Activated naive CD8-positive, alpha-beta T cell treated with anti-CD3 and anti-CD28 coated beads for 36 hours (primary cell): ENCODE data around the gene PCGF1. TPM values are rescaled to one million over a fixed set of nuclear protein-coding genes. Genes with fewer than 3 reads are reported as not detected.
"Not testable (repeated sequence)": the region's sequence is repeated elsewhere in the genome, so short reads cannot be mapped to it uniquely, and the experiment has no call there.

Source experiments
- DNase-seq: peaks from one replicate; pipeline ENCODE4 v3.0.0; 2021
- H3K27ac Mint-ChIP-seq: one replicate; pipeline ENCODE4 v1.8.0; 2022; ENCODE audit warnings: mild to moderate bottlenecking, moderate library complexity, mixed read lengths
- H3K27me3 Mint-ChIP-seq: one replicate; pipeline ENCODE4 v1.8.0; 2022; ENCODE audit warnings: mild to moderate bottlenecking, mixed read lengths
- H3K36me3 Mint-ChIP-seq: one replicate; pipeline ENCODE4 v1.8.0; 2021; ENCODE audit warnings: mild to moderate bottlenecking, mixed read lengths
- H3K4me1 Mint-ChIP-seq: one replicate; pipeline ENCODE4 v1.8.0; 2021; ENCODE audit warnings: mixed read lengths
- H3K4me3 Mint-ChIP-seq: one replicate; pipeline ENCODE4 v1.8.0; 2022; ENCODE audit warnings: mild to moderate bottlenecking, moderate library complexity, mixed read lengths
- H3K9me3 Mint-ChIP-seq: one replicate; pipeline ENCODE4 v1.8.0; 2022; ENCODE audit warnings: mixed read lengths
- total RNA-seq, 2 experiments: library from RNA; stranded (reverse); gene quantifications; one replicate each; pipeline ENCODE4 v1.2.3, GENCODE V29; 2021

Gene PCGF1
- total RNA-seq, 2 experiments from 2014 or later: 17.7 to 18.9 TPM

GRCh38 chr2:74499940-74500577 is 7.4 kb downstream of the PCGF1 start:
- Mint-ChIP-seq H3K4me1 (peaks cover 32% of the 10 kb centered on the region), H3K9me3 (no peaks in the 10 kb centered on the region), H3K36me3 (peaks cover 11% of the 10 kb centered on the region), H3K4me3 (peak overlapping the region; percentile 25), H3K27ac (no peak overlapping the region), H3K27me3 (peaks cover 77% of the 10 kb centered on the region)
- no peak for DNase-seq

- H3K4me3 Mint-ChIP-seq: peak within 1 kb of the TSS; percentile 73
- H3K9me3 Mint-ChIP-seq: no peaks in the 10 kb centered on the region
- peak; percentile 51 for DNase-seq
- peaks cover 5% of the 10 kb centered on the region for H3K36me3 Mint-ChIP-seq
- peak within 1 kb of the TSS; percentile 65 for H3K27ac Mint-ChIP-seq
- H3K4me1 Mint-ChIP-seq: peaks cover 32% of the 10 kb centered on the region
- peaks cover 70% of the 10 kb centered on the region for H3K27me3 Mint-ChIP-seq
These were observed 8.1 kb downstream of the PCGF1 start, which contains the start of gene LBX2 for GRCh38 chr2:74499267-74499939. Gene LBX2 (minus strand): TSS chr2:74499603. CDS start chr2:74499537, 66 bp downstream.

- H3K9me3 Mint-ChIP-seq: no peaks in the 10 kb centered on the region
- peak overlapping the region; percentile 65 for H3K27ac Mint-ChIP-seq
- peaks cover 32% of the 10 kb centered on the region for H3K4me1 Mint-ChIP-seq
- peak overlapping the region; percentile 73 for H3K4me3 Mint-ChIP-seq
- peaks cover 7% of the 10 kb centered on the region for H3K36me3 Mint-ChIP-seq
- H3K27me3 Mint-ChIP-seq: peaks cover 63% of the 10 kb centered on the region
- no peak for DNase-seq
These were observed 8.8 kb downstream of the PCGF1 start for GRCh38 chr2:74498500-74499266.

GRCh38 chr2:74497777-74498499 is 9.6 kb downstream of the PCGF1 start:
- Mint-ChIP-seq H3K9me3 (no peaks in the 10 kb centered on the region), H3K27me3 (peaks cover 56% of the 10 kb centered on the region), H3K4me1 (peaks cover 28% of the 10 kb centered on the region), H3K27ac (no peak overlapping the region), H3K4me3 (peak overlapping the region; percentile 73), H3K36me3 (peaks cover 10% of the 10 kb centered on the region)
- DNase-seq: no peak

- H3K4me3 Mint-ChIP-seq: peak overlapping the region; percentile 73
- H3K27ac Mint-ChIP-seq: no peak overlapping the region
- no peak for DNase-seq
- no peaks in the 10 kb centered on the region for H3K9me3 Mint-ChIP-seq
- peaks cover 48% of the 10 kb centered on the region for H3K27me3 Mint-ChIP-seq
- H3K36me3 Mint-ChIP-seq: peaks cover 11% of the 10 kb centered on the region
- H3K4me1 Mint-ChIP-seq: peaks cover 23% of the 10 kb centered on the region
These were observed 10.3 kb downstream of the PCGF1 start for GRCh38 chr2:74496997-74497776.

GRCh38 chr2:74495440-74495839 is 12.1 kb downstream of the PCGF1 start:
- peaks cover 31% of the 10 kb centered on the region for H3K27me3 Mint-ChIP-seq
- no peak for DNase-seq
- peaks cover 12% of the 10 kb centered on the region for H3K36me3 Mint-ChIP-seq
- no peak overlapping the region for H3K27ac Mint-ChIP-seq
- no peaks in the 10 kb centered on the region for H3K9me3 Mint-ChIP-seq
- H3K4me3 Mint-ChIP-seq: no peak overlapping the region
- H3K4me1 Mint-ChIP-seq: peaks cover 19% of the 10 kb centered on the region

GRCh38 chr2:74493546-74493945 is 13.9 kb downstream of the PCGF1 start:
- peaks cover 12% of the 10 kb centered on the region for H3K36me3 Mint-ChIP-seq
- peaks cover 10% of the 10 kb centered on the region for H3K4me1 Mint-ChIP-seq
- H3K27ac Mint-ChIP-seq: peak overlapping the region; percentile 4
- H3K27me3 Mint-ChIP-seq: peaks cover 13% of the 10 kb centered on the region
- H3K9me3 Mint-ChIP-seq: no peaks in the 10 kb centered on the region
- H3K4me3 Mint-ChIP-seq: no peak overlapping the region
- no peak for DNase-seq

GRCh38 chr2:74491648-74492544 is 15.6 kb downstream of the PCGF1 start:
- Mint-ChIP-seq H3K27me3 (no peaks in the 10 kb centered on the region), H3K27ac (no peak overlapping the region), H3K4me3 (no peak overlapping the region), H3K36me3 (peaks cover 12% of the 10 kb centered on the region), H3K4me1 (no peaks in the 10 kb centered on the region), H3K9me3 (no peaks in the 10 kb centered on the region)
- no peak for DNase-seq

- Mint-ChIP-seq H3K9me3 (no peaks in the 10 kb centered on the region), H3K4me3 (no peak overlapping the region), H3K27ac (no peak overlapping the region), H3K4me1 (no peaks in the 10 kb centered on the region), H3K36me3 (peaks cover 16% of the 10 kb centered on the region), H3K27me3 (no peaks in the 10 kb centered on the region)
- no peak for DNase-seq
These were observed 17.6 kb downstream of the PCGF1 start for GRCh38 chr2:74489906-74490305.

GRCh38 chr2:74488643-74489481 is 18.6 kb downstream of the PCGF1 start:
- Mint-ChIP-seq H3K4me3 (no peak overlapping the region), H3K27me3 (no peaks in the 10 kb centered on the region), H3K9me3 (no peaks in the 10 kb centered on the region), H3K36me3 (peaks cover 11% of the 10 kb centered on the region), H3K4me1 (peaks cover 4% of the 10 kb centered on the region), H3K27ac (no peak overlapping the region)
- DNase-seq: no peak

GRCh38 chr2:74486141-74486540 is 21.4 kb downstream of the PCGF1 start:
- Mint-ChIP-seq H3K4me1 (peaks cover 14% of the 10 kb centered on the region), H3K36me3 (peaks cover 11% of the 10 kb centered on the region), H3K27me3 (no peaks in the 10 kb centered on the region), H3K9me3 (no peaks in the 10 kb centered on the region), H3K4me3 (no peak overlapping the region), H3K27ac (no peak overlapping the region)
- DNase-seq: no peak

GRCh38 chr2:74483675-74484164 is 23.8 kb downstream of the PCGF1 start:
- H3K9me3 Mint-ChIP-seq, DNase-seq, H3K27me3 Mint-ChIP-seq: not testable (repeated sequence)
- H3K36me3 Mint-ChIP-seq: peaks cover 25% of the 10 kb centered on the region
- H3K27ac Mint-ChIP-seq: peak overlapping the region; percentile 100
- H3K4me3 Mint-ChIP-seq: peak overlapping the region; percentile 99
- H3K4me1 Mint-ChIP-seq: peaks cover 27% of the 10 kb centered on the region
